ENCODE results near the gene ENHO. TPM values are rescaled to one million over a fixed set of nuclear protein-coding genes. Genes with fewer than 3 reads are reported as not detected.

ENHO gene
- not detected in 2 replicates for total RNA-seq

DNA sequence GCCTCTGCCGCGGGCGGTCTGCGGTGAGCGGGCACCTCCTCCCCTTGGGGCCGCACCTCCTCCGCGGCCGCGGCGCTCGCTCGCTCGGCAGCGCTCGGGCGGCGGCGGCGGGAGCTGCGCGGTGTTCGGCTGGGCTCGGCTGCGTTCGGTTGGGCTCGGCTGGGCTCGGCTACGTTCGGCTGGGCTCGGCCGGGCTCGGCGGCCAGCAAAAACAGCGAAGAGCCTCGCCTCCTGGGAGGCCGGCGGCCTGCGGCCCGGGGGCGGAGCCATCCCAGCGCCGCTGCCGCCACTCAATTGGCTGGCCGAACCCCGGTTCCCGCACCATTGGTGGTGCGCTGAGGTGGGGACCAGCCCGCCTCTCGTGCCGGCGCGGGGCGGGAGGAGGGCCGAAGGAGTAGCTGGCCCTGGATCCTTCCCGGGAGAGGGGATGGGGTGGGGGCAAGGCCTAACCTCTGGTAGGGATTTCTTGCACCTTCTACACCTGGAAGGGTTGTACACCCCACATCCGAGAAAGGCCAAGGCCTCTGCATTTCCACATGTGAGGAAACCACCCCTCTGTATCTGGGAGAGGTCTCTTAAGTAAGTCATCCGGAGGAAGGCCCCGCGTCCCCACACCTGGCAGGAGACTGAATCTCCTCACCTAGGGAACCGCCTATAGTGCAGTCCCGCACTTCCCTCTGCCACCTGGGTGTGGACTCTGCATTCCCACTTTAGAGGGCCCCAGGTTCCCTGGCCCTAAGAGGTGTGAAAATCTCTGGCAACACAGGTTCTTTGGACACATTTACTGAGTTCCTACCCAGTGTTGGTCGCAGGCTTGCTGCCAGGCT, at the start of gene ENHO:
Gene ENHO (minus strand): TSS at position 20 of the 827 bp plus-strand sequence. CDS start 1,295 bp downstream, outside the sequence.

Other genes starting within 250 kb of the ENHO start
- gene KIF24, start 193.7 kb downstream of the ENHO start, total RNA-seq, result 0.34 and 0.43 TPM in 2 replicates
- 14.0 and 35.9 TPM in 2 replicates for gene NUDT2, start 193.4 kb downstream of the ENHO start, total RNA-seq
- 2.7 and 14.1 TPM in 2 replicates for gene MYORG, start 146.1 kb downstream of the ENHO start, total RNA-seq
- gene FAM219A, start 64.4 kb downstream of the ENHO start, total RNA-seq, result 4.4 and 10.0 TPM in 2 replicates
- gene DNAI1, start 64.2 kb downstream of the ENHO start, total RNA-seq, result not detected in 2 replicates
- gene CNTFR, start 66.7 kb upstream of the ENHO start, total RNA-seq, result not detected in 2 replicates
- gene RPP25L, start 89.1 kb upstream of the ENHO start, total RNA-seq, result 18.0 and 56.4 TPM in 2 replicates
- 56.2 and 57.4 TPM in 2 replicates for gene DCTN3, start 97.5 kb upstream of the ENHO start, total RNA-seq
- gene ARID3C, start 106.1 kb upstream of the ENHO start, total RNA-seq, result 0.34 and 0.50 TPM in 2 replicates
- 64.6 and 84.9 TPM in 2 replicates for gene SIGMAR1, start 114.8 kb upstream of the ENHO start, total RNA-seq
- gene GALT, start 123.7 kb upstream of the ENHO start, total RNA-seq, result 12.3 and 25.3 TPM in 2 replicates
- gene IL11RA, start 129.2 kb upstream of the ENHO start, total RNA-seq, result 0.68 and 2.3 TPM in 2 replicates
- gene CCL27, start 139.7 kb upstream of the ENHO start, total RNA-seq, result 0.21 and 0.34 TPM in 2 replicates
- not detected in 2 replicates for gene CCL19, start 168.3 kb upstream of the ENHO start, total RNA-seq
- gene CCL21, start 187.1 kb upstream of the ENHO start, total RNA-seq, result not detected in 2 replicates